KMS-11 (cell line): Measurements from ENCODE around the gene ARHGAP21.
"Not testable (repeated sequence)": the region's sequence is repeated elsewhere in the genome, so short reads cannot be mapped to it uniquely, and the experiment has no call there.

Source experiments
- H2AFZ ChIP-seq: fragments of 200-600 bp; sonication (generic); 2 replicates; pipeline ENCODE4 v1.6.1; 2016; ENCODE audit warnings: antibody characterized with exemption, mixed run types, low read depth
- H3K27ac ChIP-seq: fragments of 200-600 bp; sonication (generic); 2 replicates; pipeline ENCODE4 v1.6.1; 2016; ENCODE audit warnings: mild to moderate bottlenecking, mixed run types
- H3K27me3 ChIP-seq: fragments of 200-600 bp; sonication (generic); 2 replicates; pipeline ENCODE4 v1.6.1; 2017; ENCODE audit warnings: mild to moderate bottlenecking, low read depth, mixed run types, moderate library complexity; ENCODE audit not compliant: insufficient read depth
- H3K36me3 ChIP-seq: fragments of 200-600 bp; sonication (generic); 2 replicates; pipeline ENCODE4 v1.6.1; 2017; ENCODE audit warnings: mild to moderate bottlenecking, mixed run types; ENCODE audit not compliant: insufficient read depth
- H3K4me1 ChIP-seq: fragments of 200-600 bp; sonication (generic); 2 replicates; pipeline ENCODE4 v1.6.1; 2016; ENCODE audit warnings: mild to moderate bottlenecking, low read depth, mixed run types; ENCODE audit not compliant: poor library complexity, severe bottlenecking
- H3K4me2 ChIP-seq: fragments of 200-600 bp; sonication (generic); 2 replicates; pipeline ENCODE4 v1.7.0; 2016; ENCODE audit warnings: mild to moderate bottlenecking, mixed run types
- H3K4me3 ChIP-seq: fragments of 200-600 bp; sonication (generic); IDR thresholded peaks from 2 replicates; pipeline ENCODE4 v1.6.1; 2017; ENCODE audit warnings: low read depth, low read length, mixed read lengths; ENCODE audit not compliant: insufficient read depth
- H3K79me2 ChIP-seq: fragments of 200-600 bp; sonication (generic); 2 replicates; pipeline ENCODE4 v1.6.1; 2016; ENCODE audit warnings: low read depth, mixed run types; ENCODE audit not compliant: insufficient read depth
- H3K9ac ChIP-seq: fragments of 200-600 bp; sonication (generic); 2 replicates; pipeline ENCODE4 v1.6.1; 2016; ENCODE audit warnings: mild to moderate bottlenecking, mixed run types
- H4K20me1 ChIP-seq: fragments of 200-600 bp; sonication (generic); 2 replicates; pipeline ENCODE4 v1.6.1; 2016; ENCODE audit warnings: mild to moderate bottlenecking, mixed run types; ENCODE audit not compliant: insufficient read depth
- CTCF ChIP-seq: fragments of 200-600 bp; sonication (generic); conservative IDR thresholded peaks from 2 replicates; pipeline ENCODE4 v1.6.1; 2017; ENCODE audit warnings: low read depth, mild to moderate bottlenecking, antibody characterized with exemption, low read length, moderate library complexity, mixed read lengths

The ARHGAP21 gene

GRCh38 chr10:24623383-24623782 lies 100.3 kb downstream of the ARHGAP21 start:
- Histone ChIP-seq H3K27me3 (no peaks in the 10 kb centered on the region), H3K4me2 (no peak overlapping the region), H2AFZ (no peak overlapping the region), H4K20me1 (no peaks in the 10 kb centered on the region), H3K36me3 (no peaks in the 10 kb centered on the region), H3K79me2 (no peaks in the 10 kb centered on the region), H3K9ac (no peak overlapping the region), H3K4me3 (no peak overlapping the region), H3K27ac (no peak overlapping the region), H3K4me1 (no peaks in the 10 kb centered on the region)
- TF ChIP-seq CTCF: no peak

DNA sequence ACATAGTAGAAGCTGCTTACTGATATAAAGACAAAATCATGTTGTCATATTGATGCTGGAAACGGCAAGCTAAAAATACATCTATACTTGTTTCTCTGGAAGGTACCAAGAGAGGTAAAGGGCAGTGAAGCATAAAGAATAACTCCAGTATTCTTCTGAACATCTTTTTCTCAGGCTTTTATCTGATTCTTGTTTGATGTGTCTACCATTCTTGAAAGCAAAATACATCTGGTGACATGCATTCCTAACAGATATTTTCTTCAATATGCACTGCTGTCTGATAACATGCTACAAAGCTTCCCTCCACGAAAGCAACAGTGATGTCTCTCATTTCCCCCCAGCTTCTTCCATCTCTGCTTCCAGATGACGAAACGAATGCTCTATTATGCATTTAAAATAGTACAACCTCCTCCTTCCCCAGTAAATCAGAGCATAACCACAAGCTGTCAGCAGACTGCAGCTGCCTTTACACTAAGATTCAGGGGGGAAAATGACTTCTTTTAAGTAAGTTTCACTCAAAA lies 100.8 kb downstream of the ARHGAP21 start:
- Histone ChIP-seq H3K36me3 (no peaks in the 10 kb centered on the region), H3K4me2 (no peak overlapping the region), H3K4me1 (no peaks in the 10 kb centered on the region), H3K4me3 (no peak overlapping the region), H4K20me1 (no peaks in the 10 kb centered on the region), H2AFZ (no peak overlapping the region), H3K27ac (no peak overlapping the region), H3K79me2 (no peaks in the 10 kb centered on the region), H3K9ac (no peak overlapping the region), H3K27me3 (no peaks in the 10 kb centered on the region)
- TF ChIP-seq CTCF: no peak

GRCh38 chr10:24621035-24621795 lies 102.5 kb downstream of the ARHGAP21 start:
- not testable (repeated sequence) for H3K4me2 ChIP-seq, H3K9ac ChIP-seq, H3K4me3 ChIP-seq, H3K79me2 ChIP-seq, H3K27me3 ChIP-seq, H4K20me1 ChIP-seq, H3K27ac ChIP-seq, H3K4me1 ChIP-seq, H2AFZ ChIP-seq, H3K36me3 ChIP-seq

DNA sequence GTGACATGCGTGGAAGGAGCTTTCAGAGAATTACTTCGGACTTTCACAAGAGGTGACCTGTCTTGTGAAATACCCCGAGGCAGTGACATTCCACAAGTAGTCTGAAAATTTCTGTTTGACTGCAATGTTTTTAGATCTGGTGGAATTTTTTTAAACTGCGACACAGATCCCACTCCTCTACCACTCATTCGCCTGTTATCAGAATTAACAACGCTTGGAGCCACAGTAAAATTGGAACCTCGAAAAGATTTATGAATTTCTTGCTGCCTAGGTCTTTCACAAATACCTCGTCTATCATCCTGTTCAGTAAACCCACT lies 103.7 kb downstream of the ARHGAP21 start:
- H3K9ac ChIP-seq, H3K4me1 ChIP-seq, H3K79me2 ChIP-seq, H2AFZ ChIP-seq, H4K20me1 ChIP-seq, H3K27ac ChIP-seq, H3K4me2 ChIP-seq, H3K27me3 ChIP-seq, H3K4me3 ChIP-seq, H3K36me3 ChIP-seq: not testable (repeated sequence)

DNA sequence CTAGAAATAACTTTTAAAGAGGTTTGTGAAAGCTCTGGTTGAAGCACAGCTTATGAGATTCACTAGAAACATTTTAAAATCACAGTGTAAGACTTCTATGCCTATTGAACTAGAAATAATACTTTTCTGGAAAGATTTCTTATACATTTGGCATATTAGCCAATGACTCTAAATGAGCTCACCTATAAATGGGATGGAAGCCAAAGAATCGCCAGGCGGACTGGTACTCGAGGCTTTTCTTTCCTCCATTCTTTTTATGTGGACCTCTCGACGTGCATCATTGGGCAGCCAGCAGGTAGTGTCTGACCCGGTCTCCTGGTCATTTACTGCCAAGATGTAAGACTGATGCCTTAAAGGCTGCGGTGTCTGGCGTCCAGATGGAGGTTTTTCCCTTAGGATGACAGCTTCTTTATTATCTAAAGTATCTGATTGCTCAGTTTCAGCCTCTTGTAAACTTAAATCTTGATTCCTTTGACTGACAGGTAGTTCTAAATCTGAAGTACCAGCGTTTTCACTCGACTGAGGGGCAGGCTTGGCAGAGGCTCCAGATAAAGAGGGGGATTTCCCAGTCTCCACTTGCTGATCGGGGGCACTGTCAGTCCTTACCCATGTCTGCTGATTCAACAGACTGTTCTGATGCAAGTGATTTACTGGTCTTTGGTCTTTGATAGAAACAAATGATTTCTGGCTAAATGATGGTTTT lies 104.2 kb downstream of the ARHGAP21 start:
- not testable (repeated sequence) for H3K79me2 ChIP-seq

GRCh38 chr10:24618401-24618800 lies 105.3 kb downstream of the ARHGAP21 start:
- Histone ChIP-seq H3K4me2 (no peak overlapping the region), H3K27ac (no peak overlapping the region), H3K9ac (no peak overlapping the region), H4K20me1 (no peaks in the 10 kb centered on the region), H3K4me3 (no peak overlapping the region), H3K27me3 (no peaks in the 10 kb centered on the region), H3K79me2 (no peaks in the 10 kb centered on the region), H3K4me1 (no peaks in the 10 kb centered on the region), H3K36me3 (no peaks in the 10 kb centered on the region), H2AFZ (no peak overlapping the region)
- no peak for TF ChIP-seq CTCF

More for the DNA sequence above, 104.2 kb downstream of the ARHGAP21 start:
- H3K36me3 ChIP-seq, H3K4me2 ChIP-seq, H3K27me3 ChIP-seq, H3K9ac ChIP-seq, H3K4me3 ChIP-seq, H3K27ac ChIP-seq, H4K20me1 ChIP-seq, H3K4me1 ChIP-seq, H2AFZ ChIP-seq: not testable (repeated sequence)
